HCT116 (cell line): Measurements from ENCODE around the gene RHBDL3. TPM values are rescaled to one million over a fixed set of nuclear protein-coding genes. Genes with fewer than 3 reads are reported as not detected.

Experiments
- ATAC-seq: fragments of 200-7000 bp; cut with Tn5 transposase; 2 replicates; pipeline ENCODE4 v1.9.1; 2020; ENCODE audit warnings: mild to moderate bottlenecking, moderate library complexity
- BruUV-seq: library from RNA; stranded (reverse); fragments of 400-500 nt; replicated peaks from 2 replicates; lab custom pipeline; 2021; lab: Mats Ljungman, UMichigan
- CTCF ChIA-PET: fragments of 300-600 bp; sonication (Branson Sonifier 250); formaldehyde crosslinking; loops from one replicate; lab custom pipeline; 2021; ENCODE audit warnings: antibody characterized with exemption; lab: Charles Lee
- POLR2A ChIA-PET: fragments of 300-600, 350-600 bp; sonication (Branson Sonifier 250); formaldehyde crosslinking; loops from one replicate; lab custom pipeline; 2021; ENCODE audit warnings: antibody characterized with exemption; lab: Charles Lee
- RAD21 ChIA-PET, 2 experiments: fragments of 300-600 bp; sonication (Branson Sonifier 250); formaldehyde crosslinking; loops; one replicate each; lab custom pipeline; 2023; ENCODE audit warnings: low total read pairs in 2 of 2; ENCODE audit not compliant: uncharacterized antibody in 2 of 2, unreplicated experiment in 2 of 2, low non-redundant PET in 1 of 2; lab: Charles Lee
- DNase-seq: peaks from one replicate; pipeline ENCODE4 v3.0.0-alpha.2; 2010; ENCODE audit warnings: low read depth, low spot score
- H2AFZ ChIP-seq: fragments of 200-600 bp; shearing (Covaris generic), sonication (generic); 2 replicates; pipeline ENCODE4 v1.6.1; 2017; ENCODE audit warnings: low read depth, mixed run types, mixed read lengths, antibody characterized with exemption, low read length; ENCODE audit not compliant: poor library complexity, severe bottlenecking
- H3K27ac ChIP-seq: 2 replicates; pipeline ENCODE4 v1.5.1; 2012; ENCODE audit warnings: low read depth, low read length
- H3K27me3 ChIP-seq: fragments of 200-600 bp; sonication (generic); 2 replicates; pipeline ENCODE4 v1.6.1; 2016; ENCODE audit warnings: mixed run types, low read length, mixed read lengths; ENCODE audit not compliant: insufficient read depth
- H3K36me3 ChIP-seq, 2 experiments: fragments of 200-500 bp in 1 of 2; fragments of 200-600 bp in 1 of 2; sonication (Bioruptor generic) in 1 of 2; sonication (generic) in 1 of 2; 2 replicates each; pipeline versions ENCODE4 v1.5.1 to v1.6.1; 2014 to 2016; ENCODE audit warnings: low read length in 2 of 2, inconsistent platforms in 1 of 2, mixed read lengths in 1 of 2, mixed run types in 1 of 2; ENCODE audit not compliant: insufficient read depth in 2 of 2, control insufficient read depth in 1 of 2
- H3K4me1 ChIP-seq, 2 experiments: fragments of 200-600 bp in 1 of 2; sonication (generic) in 1 of 2; 2 replicates each; pipeline versions ENCODE4 v1.5.1 to v1.6.1; 2012 to 2017; ENCODE audit warnings: low read length in 2 of 2, inconsistent platforms in 1 of 2, mild to moderate bottlenecking in 1 of 2, mixed read lengths in 1 of 2, mixed run types in 1 of 2, moderate library complexity in 1 of 2; ENCODE audit not compliant: insufficient read depth in 2 of 2, control insufficient read depth in 1 of 2
- H3K4me2 ChIP-seq: fragments of 200-600 bp; sonication (generic); 2 replicates; pipeline ENCODE4 v1.6.1; 2017; ENCODE audit warnings: mixed run types, low read length, mixed read lengths
- H3K4me3 ChIP-seq, 2 experiments: fragments of 200-600 bp in 1 of 2; sonication (generic) in 1 of 2; replicated peaks in 1 of 2; 2 replicates each; pipeline ENCODE4 v1.5.1; 2011 to 2016; ENCODE audit warnings: low read length in 2 of 2, control low read depth in 1 of 2, low read depth in 1 of 2, mild to moderate bottlenecking in 1 of 2, mixed read lengths in 1 of 2, mixed run types in 1 of 2
- H3K79me2 ChIP-seq: fragments of 200-600 bp; sonication (generic); 2 replicates; pipeline ENCODE4 v1.6.1; 2017; ENCODE audit warnings: mild to moderate bottlenecking, mixed run types, low read length, moderate library complexity, mixed read lengths; ENCODE audit not compliant: insufficient read depth
- H3K9ac ChIP-seq: fragments of 200-600 bp; sonication (generic); 2 replicates; pipeline ENCODE4 v1.6.1; 2016; ENCODE audit warnings: low read length, mixed read lengths
- H3K9me2 ChIP-seq: fragments of 200-600 bp; sonication (generic), shearing (Covaris generic); 2 replicates; pipeline ENCODE4 v1.6.1; 2017; ENCODE audit warnings: mixed run types, mild to moderate bottlenecking, moderate library complexity; ENCODE audit not compliant: insufficient read depth
- H3K9me3 ChIP-seq, 2 experiments: fragments of 200-500 bp in 1 of 2; fragments of 200-600 bp in 1 of 2; sonication (Bioruptor generic) in 1 of 2; sonication (generic) in 1 of 2; 2 replicates each; pipeline ENCODE4 v1.6.1; 2014 to 2017; ENCODE audit warnings: low read length in 2 of 2, mixed read lengths in 2 of 2, inconsistent platforms in 1 of 2, low read depth in 1 of 2, mild to moderate bottlenecking in 1 of 2, mixed run types in 1 of 2, moderate library complexity in 1 of 2; ENCODE audit not compliant: control insufficient read depth in 1 of 2, insufficient read depth in 1 of 2
- H4K20me1 ChIP-seq: fragments of 200-600 bp; sonication (generic), shearing (Covaris generic); 2 replicates; pipeline ENCODE4 v1.6.1; 2017; ENCODE audit warnings: mixed run types, mild to moderate bottlenecking, moderate library complexity; ENCODE audit not compliant: insufficient read depth
- CEBPB ChIP-seq: IDR thresholded peaks from 2 replicates; pipeline ENCODE4 v1.6.1; 2012; ENCODE audit warnings: low read depth
- CTCF ChIP-seq, 3 experiments: fragments of 200-600 bp in 1 of 3; sonication (generic) in 1 of 3; IDR thresholded peaks in 2 of 3; conservative IDR thresholded peaks in 1 of 3; 2 replicates each; pipeline ENCODE4 v1.5.1; 2012 to 2017; ENCODE audit warnings: low read depth in 2 of 3, low read length in 2 of 3, antibody characterized with exemption in 1 of 3, borderline replicate concordance in 1 of 3, control low read depth in 1 of 3, mild to moderate bottlenecking in 1 of 3, mixed read lengths in 1 of 3, mixed run types in 1 of 3, moderate library complexity in 1 of 3; ENCODE audit not compliant: insufficient read depth in 1 of 3
- EGR1 ChIP-seq: IDR thresholded peaks from 2 replicates; pipeline ENCODE4 v1.6.1; 2012; ENCODE audit warnings: low read depth
- ELF1 ChIP-seq: IDR thresholded peaks from 2 replicates; pipeline ENCODE4 v1.6.1; 2012; ENCODE audit warnings: low read depth, borderline replicate concordance
- EZH2 ChIP-seq: fragments of 200-600 bp; sonication (generic); IDR thresholded peaks from 2 replicates; pipeline ENCODE4 v1.6.1; 2017; ENCODE audit warnings: antibody characterized with exemption, mixed run types
- EZH2phosphoT487 ChIP-seq: fragments of 200-600 bp; IDR thresholded peaks from 2 replicates; pipeline ENCODE4 v1.6.1; 2018; ENCODE audit warnings: antibody characterized with exemption, borderline replicate concordance
- FOSL1 ChIP-seq: IDR thresholded peaks from 2 replicates; pipeline ENCODE4 v1.6.1; 2012; ENCODE audit warnings: low read depth
- JUND ChIP-seq: IDR thresholded peaks from 2 replicates; pipeline ENCODE4 v1.6.1; 2012
- MAX ChIP-seq: IDR thresholded peaks from 2 replicates; pipeline ENCODE4 v1.6.1; 2012
- POLR2A ChIP-seq: IDR thresholded peaks from 2 replicates; pipeline ENCODE4 v1.7.0; 2011; ENCODE audit warnings: borderline replicate concordance; ENCODE audit not compliant: insufficient read depth, insufficient read length; ENCODE audit errors: extremely low read depth
- POLR2AphosphoS5 ChIP-seq: IDR thresholded peaks from 2 replicates; pipeline ENCODE4 v1.6.1; 2011; ENCODE audit warnings: mild to moderate bottlenecking, low read depth, low read length, moderate library complexity
- RAD21 ChIP-seq: IDR thresholded peaks from 2 replicates; pipeline ENCODE4 v1.6.1; 2012; ENCODE audit warnings: low read depth, mild to moderate bottlenecking
- REST ChIP-seq: IDR thresholded peaks from 2 replicates; pipeline ENCODE4 v1.6.1; 2012; ENCODE audit warnings: low read depth
- SIN3A ChIP-seq: IDR thresholded peaks from 2 replicates; pipeline ENCODE4 v1.6.1; 2012; ENCODE audit warnings: low read depth
- SP1 ChIP-seq: IDR thresholded peaks from 2 replicates; pipeline ENCODE4 v1.6.1; 2012; ENCODE audit warnings: low read depth
- SRF ChIP-seq: IDR thresholded peaks from 2 replicates; pipeline ENCODE4 v1.6.1; 2012; ENCODE audit warnings: low read depth
- YY1 ChIP-seq: IDR thresholded peaks from 2 replicates; pipeline ENCODE4 v1.6.1; 2011; ENCODE audit warnings: low read length, low read depth, moderate library complexity, mild to moderate bottlenecking; ENCODE audit not compliant: insufficient replicate concordance; ENCODE audit errors: extremely low read depth
- ZBTB33 ChIP-seq: IDR thresholded peaks from 2 replicates; pipeline ENCODE4 v1.6.1; 2011; ENCODE audit warnings: mild to moderate bottlenecking, low read length, moderate library complexity; ENCODE audit not compliant: insufficient replicate concordance; ENCODE audit errors: extremely low read depth
- ZFX ChIP-seq: fragments of 450-650 bp; IDR thresholded peaks from 2 replicates; pipeline ENCODE4 v1.6.1; 2017
- ZNF274 ChIP-seq: fragments of 200-500 bp; sonication (Bioruptor generic); IDR thresholded peaks from 2 replicates; pipeline ENCODE4 v1.6.1; 2014; ENCODE audit warnings: mild to moderate bottlenecking, low read depth, low read length, inconsistent platforms
- intact Hi-C: fragments of 100-400 bp; cut with micrococcal nuclease; formaldehyde crosslinking; loops from 2 replicates; pipeline ENCODE4 v1.10.0; 2022
- total RNA-seq: library from RNA; stranded (reverse); gene quantifications from one replicate; pipeline ENCODE4 v1.2.1, GENCODE V29; 2021; ENCODE audit not compliant: unreplicated experiment

RHBDL3 gene
- total RNA-seq, 1 experiment from 2014 or later = 4.0 TPM

GRCh38 chr17:32261936-32262510 lies 3.6 kb upstream of the RHBDL3 start:
- no peaks in the 10 kb centered on the region for H3K9me2 ChIP-seq
- ChIA-PET RAD21 (no interaction called here), CTCF (interaction anchor here (1.2 kb wide), 1 partner anchor 9 kb away, joined by 3 read pairs; no protein-coding TSS in a partner anchor), POLR2A (no interaction called here)
- no peak overlapping the region for H3K9ac ChIP-seq
- no peak overlapping the region for H3K4me2 ChIP-seq
- no peak overlapping the region for H3K4me3 ChIP-seq
- BruUV-seq = no TSS peak
- ATAC-seq (no peak), DNase-seq (no peak)
- H3K36me3 ChIP-seq = no peaks in the 10 kb centered on the region
- no peaks in the 10 kb centered on the region for H3K79me2 ChIP-seq
- no peaks in the 10 kb centered on the region for H4K20me1 ChIP-seq
- H3K9me3 ChIP-seq = no peaks in the 10 kb centered on the region
- no peaks in the 10 kb centered on the region; the same call in 1 of the 2 replicates for H3K27me3 ChIP-seq
- intact Hi-C loops = no loop called here
- H2AFZ ChIP-seq = no peak overlapping the region
- H3K27ac ChIP-seq = no peak overlapping the region
- no peak for TF ChIP-seq ZNF274
- TF ChIP-seq CEBPB = no peak
- TF ChIP-seq SP1 = no peak
- TF ChIP-seq EZH2 = no peak
- TF ChIP-seq EGR1 = no peak
- no peak for TF ChIP-seq RAD21
- TF ChIP-seq REST = no peak
- no peak for TF ChIP-seq CTCF (IDR thresholded peaks at IDR 0.05 in 2 of 3, conservative IDR thresholded peaks at IDR 0.05 in 1 of 3; ENCODE audit: borderline replicate concordance in 1 of 3, insufficient read depth in 1 of 3, low read depth in 2 of 3, low read length in 2 of 3)
- no peak for TF ChIP-seq SIN3A
- no peak for TF ChIP-seq MAX
- no peak for TF ChIP-seq POLR2A
- no peak for TF ChIP-seq ELF1
- no peak for TF ChIP-seq ZFX
- TF ChIP-seq FOSL1 = no peak
- no peak for TF ChIP-seq JUND
- no peak for TF ChIP-seq YY1
- TF ChIP-seq POLR2AphosphoS5 = no peak
- TF ChIP-seq ZBTB33 = no peak
- no peak for TF ChIP-seq SRF
- TF ChIP-seq EZH2phosphoT487 = no peak
- H3K4me1 ChIP-seq = peaks cover 4 to 11% of the 10 kb centered on the region in 2 experiments; a peak in 3 of 4 replicates
